Endodermal cell (in vitro differentiated cells): ENCODE data around the gene ZNRF3. TPM values are rescaled to one million over a fixed set of nuclear protein-coding genes. Genes with fewer than 3 reads are reported as not detected.

Source experiments
- DNase-seq: peaks from one replicate; pipeline ENCODE4 v3.0.0-alpha.2; 2017
- H3K27ac ChIP-seq: 2 replicates; pipeline ENCODE4 v1.5.1; 2013; ENCODE audit warnings: mild to moderate bottlenecking, low read depth, low read length, moderate library complexity
- H3K27me3 ChIP-seq: 2 replicates; pipeline ENCODE4 v1.6.1; 2013; ENCODE audit warnings: mild to moderate bottlenecking, low read length, moderate library complexity; ENCODE audit not compliant: insufficient read depth, control insufficient read depth, poor library complexity, severe bottlenecking
- H3K36me3 ChIP-seq: 2 replicates; pipeline ENCODE4 v1.7.0; 2013; ENCODE audit warnings: mild to moderate bottlenecking, low read length, moderate library complexity; ENCODE audit not compliant: control insufficient read depth, insufficient read depth
- H3K4me1 ChIP-seq: one replicate; pipeline ENCODE4 v1.7.0; 2013; ENCODE audit warnings: low read length; ENCODE audit not compliant: control insufficient read depth, insufficient read depth
- H3K4me3 ChIP-seq: 2 replicates; pipeline ENCODE4 v1.5.1; 2013; ENCODE audit warnings: mild to moderate bottlenecking, low read length, moderate library complexity
- H3K9ac ChIP-seq: 2 replicates; pipeline ENCODE4 v1.6.1; 2013; ENCODE audit warnings: mild to moderate bottlenecking, low read length, moderate library complexity; ENCODE audit not compliant: poor library complexity, severe bottlenecking; ENCODE audit errors: extremely low read depth
- H3K9me3 ChIP-seq: 2 replicates; pipeline ENCODE4 v1.6.1; 2013; ENCODE audit warnings: mild to moderate bottlenecking, low read length, moderate library complexity; ENCODE audit not compliant: control insufficient read depth
- H3K27ac Mint-ChIP-seq: 2 replicates; pipeline ENCODE4 v1.8.0; 2020; ENCODE audit warnings: mixed read lengths
- H3K27me3 Mint-ChIP-seq: 2 replicates; pipeline ENCODE4 v1.8.0; 2021; ENCODE audit warnings: mild to moderate bottlenecking, mixed read lengths; ENCODE audit not compliant: insufficient read depth
- H3K36me3 Mint-ChIP-seq: 2 replicates; pipeline ENCODE4 v1.8.0; 2020; ENCODE audit warnings: low read depth, mixed read lengths
- H3K4me1 Mint-ChIP-seq: 2 replicates; pipeline ENCODE4 v1.8.0; 2020; ENCODE audit warnings: mixed read lengths
- H3K4me3 Mint-ChIP-seq: 2 replicates; pipeline ENCODE4 v1.8.0; 2020; ENCODE audit warnings: mild to moderate bottlenecking, moderate library complexity, mixed read lengths
- H3K9me3 Mint-ChIP-seq: 2 replicates; pipeline ENCODE4 v1.8.0; 2020; ENCODE audit warnings: mild to moderate bottlenecking, mixed read lengths
- WGBS, 2 experiments: methylation state at CpG; one replicate each; pipeline versions ENCODE4 v1.1.5 to v1.1.7; 2013; ENCODE audit warnings: missing lambda C conversion rate in 2 of 2, mixed read lengths in 1 of 2; ENCODE audit not compliant: insufficient coverage in 1 of 2, insufficient read length in 1 of 2; 5-methylcytosine and 5-hydroxymethylcytosine counted together
- total RNA-seq, 2 donors: library from RNA; stranded (reverse); fragmentation: NEBNext Ultra II Directional in 1 of 2; extraction: Animal tissue kit (Norgen Biotek cat#: 25700) in 1 of 2; gene quantifications; 2 replicates in 1 of 2; 3 replicates in 1 of 2; pipeline ENCODE4 v1.2.1, GENCODE V29; 2021
- TF ChIP-seq, protein P1 (sequence below): fragments of 200-600 bp; sonication (generic); conservative IDR thresholded peaks from 2 replicates; pipeline ENCODE4 v1.5.0; 2021; ENCODE audit warnings: antibody characterized with exemption, mild to moderate bottlenecking

Gene ZNRF3
- total RNA-seq, 2 donors from 2014 or later = 15.8 to 19.8 TPM

DNA sequence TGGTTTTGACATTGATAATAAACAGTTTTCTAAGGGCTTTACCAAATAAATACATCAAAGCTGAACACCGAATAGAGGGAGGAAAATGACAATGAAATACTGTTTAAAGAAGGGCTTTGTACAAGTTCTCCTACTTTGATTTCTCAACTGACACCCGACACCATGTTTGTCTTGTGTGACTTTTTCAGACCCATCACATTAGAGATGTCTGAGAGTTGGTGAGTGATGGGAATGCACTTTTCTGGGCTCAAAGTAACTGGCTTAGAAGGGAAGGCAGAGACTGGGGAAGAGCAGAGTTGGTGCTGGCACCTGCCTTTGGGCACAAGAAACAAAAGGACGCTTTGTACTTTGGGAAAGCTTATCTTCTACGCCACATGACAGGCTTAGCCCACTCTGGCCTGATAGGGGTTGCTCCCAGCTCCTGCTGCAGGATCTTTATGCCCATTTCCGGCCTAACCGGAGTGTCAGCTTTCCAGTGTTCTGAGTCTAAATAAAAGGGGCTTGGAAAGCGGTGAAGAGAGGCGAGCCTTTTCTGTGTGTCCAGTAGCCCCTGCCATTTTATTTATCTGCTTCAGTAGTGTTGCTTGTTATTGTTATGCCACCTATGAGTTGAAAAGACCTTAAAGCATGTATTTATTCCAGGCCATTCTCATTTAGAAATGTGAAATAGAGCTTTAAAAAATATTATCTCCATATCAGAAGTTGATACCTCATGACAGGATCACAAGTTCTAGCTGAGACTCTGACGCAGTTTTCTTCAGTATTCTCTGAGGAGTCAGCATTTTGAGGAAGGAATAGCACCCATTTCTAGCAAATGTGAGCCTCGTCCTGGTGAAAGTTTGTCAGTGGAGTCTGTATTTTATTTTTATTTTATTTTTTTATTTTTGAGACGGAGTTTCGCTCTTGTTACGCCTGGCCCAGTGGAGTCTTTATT lies 213.6 kb downstream of the ZNRF3 start:
- Mint-ChIP-seq H3K27ac (peak overlapping the region; percentile 8), H3K9me3 (no peaks in the 10 kb centered on the region)
- no peak overlapping the region for H3K9ac ChIP-seq

DNA sequence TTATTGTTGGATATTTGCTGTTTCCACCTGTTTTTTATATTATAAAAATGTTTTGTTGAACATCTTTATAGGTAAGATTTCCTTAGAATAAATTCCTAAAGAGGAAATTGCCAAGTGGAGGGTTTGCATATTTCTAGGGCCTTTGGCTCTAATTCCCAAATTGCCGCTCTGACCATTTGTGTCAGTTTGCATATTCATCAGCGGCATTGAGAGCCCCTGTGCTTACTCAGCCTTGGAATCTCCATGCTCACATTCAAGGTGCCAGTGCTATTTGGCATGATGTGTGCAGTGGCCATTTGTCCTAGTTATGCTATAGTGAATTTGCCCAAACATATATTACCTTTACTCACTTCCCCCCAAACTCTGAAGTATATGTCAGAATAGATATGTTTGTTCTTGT lies 214.9 kb downstream of the ZNRF3 start:
- Histone ChIP-seq H3K36me3 (peaks cover 2% of the 10 kb centered on the region), H3K9me3 (no peaks in the 10 kb centered on the region), H3K27ac (no peak overlapping the region), H3K27me3 (no peaks in the 10 kb centered on the region), H3K4me3 (no peak overlapping the region), H3K9ac (no peak overlapping the region), H3K4me1 (peaks cover 5% of the 10 kb centered on the region)
- H3K36me3 Mint-ChIP-seq = peaks cover 18% of the 10 kb centered on the region
- H3K27ac Mint-ChIP-seq = no peak overlapping the region
- H3K9me3 Mint-ChIP-seq = no peaks in the 10 kb centered on the region
- TF ChIP-seq, protein P1, sequence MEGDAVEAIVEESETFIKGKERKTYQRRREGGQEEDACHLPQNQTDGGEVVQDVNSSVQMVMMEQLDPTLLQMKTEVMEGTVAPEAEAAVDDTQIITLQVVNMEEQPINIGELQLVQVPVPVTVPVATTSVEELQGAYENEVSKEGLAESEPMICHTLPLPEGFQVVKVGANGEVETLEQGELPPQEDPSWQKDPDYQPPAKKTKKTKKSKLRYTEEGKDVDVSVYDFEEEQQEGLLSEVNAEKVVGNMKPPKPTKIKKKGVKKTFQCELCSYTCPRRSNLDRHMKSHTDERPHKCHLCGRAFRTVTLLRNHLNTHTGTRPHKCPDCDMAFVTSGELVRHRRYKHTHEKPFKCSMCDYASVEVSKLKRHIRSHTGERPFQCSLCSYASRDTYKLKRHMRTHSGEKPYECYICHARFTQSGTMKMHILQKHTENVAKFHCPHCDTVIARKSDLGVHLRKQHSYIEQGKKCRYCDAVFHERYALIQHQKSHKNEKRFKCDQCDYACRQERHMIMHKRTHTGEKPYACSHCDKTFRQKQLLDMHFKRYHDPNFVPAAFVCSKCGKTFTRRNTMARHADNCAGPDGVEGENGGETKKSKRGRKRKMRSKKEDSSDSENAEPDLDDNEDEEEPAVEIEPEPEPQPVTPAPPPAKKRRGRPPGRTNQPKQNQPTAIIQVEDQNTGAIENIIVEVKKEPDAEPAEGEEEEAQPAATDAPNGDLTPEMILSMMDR = no peak
- 84 to 94% methylated on average over 2 of the region's 2 CpGs for WGBS, 2 experiments
- peaks cover 24% of the 10 kb centered on the region for H3K4me1 Mint-ChIP-seq
- H3K27me3 Mint-ChIP-seq = no peaks in the 10 kb centered on the region
- DNase-seq = no peak
- no peak overlapping the region for H3K4me3 Mint-ChIP-seq

More for the DNA sequence above, 213.6 kb downstream of the ZNRF3 start:
- no peak overlapping the region for H3K4me3 ChIP-seq
- TF ChIP-seq, protein P1 = no peak
- peaks cover 5% of the 10 kb centered on the region for H3K4me1 ChIP-seq
- no peak overlapping the region for H3K27ac ChIP-seq
- Mint-ChIP-seq H3K4me3 (no peak overlapping the region), H3K27me3 (no peaks in the 10 kb centered on the region), H3K36me3 (peaks cover 18% of the 10 kb centered on the region), H3K4me1 (peaks cover 20% of the 10 kb centered on the region)
- H3K36me3 ChIP-seq = peaks cover 2% of the 10 kb centered on the region
- H3K27me3 ChIP-seq = no peaks in the 10 kb centered on the region
- 82 to 93% methylated on average over 5 to 10 of the region's 13 CpGs for WGBS, 2 experiments
- no peaks in the 10 kb centered on the region for H3K9me3 ChIP-seq
- DNase-seq = peak; percentile 51

DNA sequence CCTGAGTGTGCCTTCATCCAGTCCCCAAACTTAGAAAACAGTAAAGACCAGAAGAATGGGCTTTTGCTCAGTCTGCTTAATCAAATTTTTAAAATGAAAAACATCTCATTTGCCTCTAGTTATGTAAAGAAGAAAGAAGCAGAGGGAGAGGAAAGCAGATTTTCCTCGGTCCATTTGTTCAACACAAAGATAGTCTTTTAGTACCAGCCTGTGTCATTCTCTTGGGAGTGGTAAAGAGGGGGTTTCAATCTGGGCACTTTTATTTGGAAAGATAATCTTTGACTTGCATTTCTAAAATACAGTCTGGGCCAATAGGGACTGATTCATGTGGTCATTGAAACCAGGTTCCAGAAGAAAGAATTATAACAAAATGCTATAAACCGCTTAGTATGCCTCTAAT lies 218.9 kb downstream of the ZNRF3 start:
- Histone ChIP-seq H3K9ac (no peak overlapping the region), H3K4me3 (no peak overlapping the region), H3K9me3 (no peaks in the 10 kb centered on the region), H3K27ac (peak overlapping the region; percentile 80), H3K36me3 (no peaks in the 10 kb centered on the region), H3K27me3 (no peaks in the 10 kb centered on the region), H3K4me1 (no peaks in the 10 kb centered on the region)
- H3K36me3 Mint-ChIP-seq = peaks cover 11% of the 10 kb centered on the region
- no peaks in the 10 kb centered on the region for H3K9me3 Mint-ChIP-seq
- H3K27me3 Mint-ChIP-seq = no peaks in the 10 kb centered on the region
- TF ChIP-seq, protein P1 = no peak
- H3K4me3 Mint-ChIP-seq = no peak overlapping the region
- peaks cover 23% of the 10 kb centered on the region for H3K4me1 Mint-ChIP-seq
- H3K27ac Mint-ChIP-seq = no peak overlapping the region
- WGBS, 2 experiments = 100% methylated on average over 2 of the region's 2 CpGs
- no peak for DNase-seq
